Measurements from ENCODE around the gene OOSP3. TPM values are rescaled to one million over a fixed set of nuclear protein-coding genes. Genes with fewer than 3 reads are reported as not detected.

OOSP3 gene
- polyA plus RNA-seq, 1 donor (not counting 4 experiments of a cell fraction or from before 2014, with no cell fraction given) = 0.14 TPM

DNA sequence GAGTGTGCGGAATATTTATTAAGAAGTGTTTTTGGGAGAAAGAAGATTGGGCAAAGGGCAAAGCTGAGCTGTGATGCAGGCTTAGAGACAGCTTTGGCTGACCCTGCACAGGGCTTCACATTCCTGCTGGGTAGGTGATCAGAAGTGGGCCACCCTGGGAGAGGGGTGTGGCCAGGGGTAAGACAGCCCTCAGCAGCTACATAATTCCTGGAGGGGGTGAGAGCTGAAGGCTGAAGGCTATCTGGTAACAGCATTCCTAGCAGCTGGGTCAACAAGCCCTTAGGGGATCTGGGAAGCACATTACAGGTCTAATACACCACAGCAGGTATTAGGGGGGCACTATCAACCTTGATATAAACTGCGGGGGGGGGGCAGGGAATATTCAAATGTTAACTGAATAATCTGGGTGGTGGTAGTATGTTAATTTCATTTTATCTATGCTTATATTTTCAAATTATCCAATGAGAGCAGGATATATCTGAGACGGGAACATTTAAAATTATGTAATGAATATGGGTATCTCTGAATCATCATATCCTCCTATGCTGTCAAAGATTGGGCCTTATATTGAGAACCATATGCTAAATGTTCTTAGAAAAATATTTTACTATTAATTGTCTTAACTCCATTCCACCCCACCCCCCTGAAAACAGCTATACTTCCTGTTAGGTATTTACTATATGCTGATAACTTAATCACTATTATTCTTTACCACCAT, 65.6 kb downstream of the OOSP3 start:
- dilution Hi-C loops (cut with MboI; ENCODE audit: extremely low pct_ligation_motif_present, low sequenced_read_pairs) = no loop called here
- H3K27ac ChIP-seq (ENCODE audit: control insufficient read depth, insufficient read depth, low read length) = no peak overlapping the region
- no peaks in the 10 kb centered on the region for H3K79me2 ChIP-seq (ENCODE audit: control insufficient read depth, insufficient read depth, low read length)
- no peaks in the 10 kb centered on the region for H3K9me1 ChIP-seq (ENCODE audit: control insufficient read depth, extremely low read depth, insufficient read depth, low read length)
- H4K20me1 ChIP-seq (ENCODE audit: control insufficient read depth, extremely low read depth, insufficient read depth, low read length) = no peaks in the 10 kb centered on the region
- H3K4me3 ChIP-seq (ENCODE audit: control insufficient read depth in 2 of 3, extremely low read depth in 1 of 3, insufficient read depth in 2 of 3, low read depth in 1 of 3, low read length in 3 of 3) = no peak overlapping the region
- H3K4me2 ChIP-seq (ENCODE audit: control insufficient read depth, extremely low read depth, insufficient read depth, low read depth, low read length) = no peak overlapping the region
- H3K27me3 ChIP-seq (ENCODE audit: control insufficient read depth, extremely low read depth, insufficient read depth, low read length) = no peaks in the 10 kb centered on the region
- H3K9me3 ChIP-seq (ENCODE audit: control insufficient read depth, low read depth, low read length) = no peaks in the 10 kb centered on the region
- no peaks in the 10 kb centered on the region for H3K4me1 ChIP-seq (ENCODE audit: control insufficient read depth, extremely low read depth, insufficient read depth, low read length)
- H2AFZ ChIP-seq (ENCODE audit: control insufficient read depth, low read length) = no peak overlapping the region
- DNase-seq (ENCODE audit: low read depth, low spot score) = no peak
- no peak for FAIRE-seq
- H3K9ac ChIP-seq (ENCODE audit: control insufficient read depth, extremely low read depth, insufficient read depth, low read length) = no peak overlapping the region
- no peaks in the 10 kb centered on the region for H3K36me3 ChIP-seq (ENCODE audit: control insufficient read depth in 2 of 2, extremely low read depth in 1 of 2, insufficient read depth in 2 of 2, low read length in 2 of 2)
- TF ChIP-seq EZH2 (IDR thresholded peaks at IDR 0.05; ENCODE audit: low read length) (no peak), CTCF (optimal IDR thresholded peaks at IDR 0.05 in 1 of 3, IDR thresholded peaks at IDR 0.05 in 1 of 3, conservative IDR thresholded peaks at IDR 0.05 in 1 of 3; ENCODE audit: extremely low read depth in 1 of 3, insufficient read depth in 2 of 3, low read length in 3 of 3) (no peak)

GRCh38 chr11:59944720-59945119, 66.1 kb downstream of the OOSP3 start:
- Histone ChIP-seq H3K9me1 (ENCODE audit: control insufficient read depth, extremely low read depth, insufficient read depth, low read length) (no peaks in the 10 kb centered on the region), H3K27ac (ENCODE audit: control insufficient read depth, insufficient read depth, low read length) (no peak overlapping the region), H3K4me3 (ENCODE audit: control insufficient read depth in 2 of 3, extremely low read depth in 1 of 3, insufficient read depth in 2 of 3, low read depth in 1 of 3, low read length in 3 of 3) (no peak overlapping the region), H3K36me3 (ENCODE audit: control insufficient read depth in 2 of 2, extremely low read depth in 1 of 2, insufficient read depth in 2 of 2, low read length in 2 of 2) (no peaks in the 10 kb centered on the region), H3K27me3 (ENCODE audit: control insufficient read depth, extremely low read depth, insufficient read depth, low read length) (no peaks in the 10 kb centered on the region), H3K4me1 (ENCODE audit: control insufficient read depth, extremely low read depth, insufficient read depth, low read length) (no peaks in the 10 kb centered on the region), H3K9ac (ENCODE audit: control insufficient read depth, extremely low read depth, insufficient read depth, low read length) (no peak overlapping the region), H3K4me2 (ENCODE audit: control insufficient read depth, extremely low read depth, insufficient read depth, low read depth, low read length) (no peak overlapping the region), H2AFZ (ENCODE audit: control insufficient read depth, low read length) (no peak overlapping the region), H4K20me1 (ENCODE audit: control insufficient read depth, extremely low read depth, insufficient read depth, low read length) (no peaks in the 10 kb centered on the region), H3K9me3 (ENCODE audit: control insufficient read depth, low read depth, low read length) (no peaks in the 10 kb centered on the region), H3K79me2 (ENCODE audit: control insufficient read depth, insufficient read depth, low read length) (no peaks in the 10 kb centered on the region)
- dilution Hi-C loops (cut with MboI; ENCODE audit: extremely low pct_ligation_motif_present, low sequenced_read_pairs) = no loop called here
- TF ChIP-seq CTCF (optimal IDR thresholded peaks at IDR 0.05 in 1 of 3, IDR thresholded peaks at IDR 0.05 in 1 of 3, conservative IDR thresholded peaks at IDR 0.05 in 1 of 3; ENCODE audit: extremely low read depth in 1 of 3, insufficient read depth in 2 of 3, low read length in 3 of 3) (no peak), EZH2 (IDR thresholded peaks at IDR 0.05; ENCODE audit: low read length) (no peak)
- no peak for DNase-seq (ENCODE audit: low read depth, low spot score)
- no peak for FAIRE-seq

Other genes starting within 250 kb of the OOSP3 start
- gene PATL1, start 209.7 kb upstream of the OOSP3 start, polyA plus RNA-seq = 20.5 to 51.3 TPM (median 31.1 TPM) in 3 replicates
- gene OR10V1, start 164.9 kb upstream of the OOSP3 start, polyA plus RNA-seq = not detected in 3 replicates
- 41.1 to 48.0 TPM (median 42.5 TPM) in 3 replicates for gene STX3, start 123.4 kb upstream of the OOSP3 start, polyA plus RNA-seq
- gene MRPL16, start 68.0 kb upstream of the OOSP3 start, polyA plus RNA-seq = 32.4 to 85.5 TPM (median 72.1 TPM) in 3 replicates
- gene CBLIF, start 33.3 kb upstream of the OOSP3 start, polyA plus RNA-seq = not detected in 3 replicates
- 3.7 to 6.9 TPM (median 3.9 TPM) in 3 replicates for gene TCN1, start 12.3 kb upstream of the OOSP3 start, polyA plus RNA-seq
- gene OOSP1, start 59.6 kb downstream of the OOSP3 start, polyA plus RNA-seq = not detected in 3 replicates
- gene OOSP4A, start 85.3 kb downstream of the OOSP3 start, polyA plus RNA-seq = not detected in 3 replicates
- gene OOSP4B, start 138.4 kb downstream of the OOSP3 start, polyA plus RNA-seq = not detected in 3 replicates
- not detected in 3 replicates for gene OOSP2, start 161.6 kb downstream of the OOSP3 start, polyA plus RNA-seq
- gene MS4A3, start 177.9 kb downstream of the OOSP3 start, polyA plus RNA-seq = not detected in 3 replicates
- not detected in 3 replicates for gene MS4A2, start 209.9 kb downstream of the OOSP3 start, polyA plus RNA-seq